Fibroblast of peridontal ligament (primary cell): ENCODE measurements around the gene PNPLA3.
A peak's percentile ranks its signal among the peaks of the same experiment; 100 is the strongest.
"Not testable (repeated sequence)": the region's sequence is repeated elsewhere in the genome, so short reads cannot be mapped to it uniquely, and the experiment has no call there.

ENCODE experiments used
- DNase-seq: peaks from one replicate; pipeline ENCODE4 v3.0.0-alpha.2; 2010; ENCODE audit errors: extremely low read depth

Gene PNPLA3

GRCh38 chr22:43889860-43890253 lies 33.7 kb upstream of the PNPLA3 start:
- peak; percentile 48 for DNase-seq

GRCh38 chr22:43890901-43891331 lies 32.7 kb upstream of the PNPLA3 start:
- no peak for DNase-seq

GRCh38 chr22:43891360-43892182 lies 32.0 kb upstream of the PNPLA3 start, which contains the start of gene PNPLA5:
Gene PNPLA5 (minus strand): TSS chr22:43892013. CDS start chr22:43891880, 133 bp downstream.
- DNase-seq: no peak

GRCh38 chr22:43892183-43892894 lies 31.3 kb upstream of the PNPLA3 start:
- no peak for DNase-seq

- DNase-seq: no peak
Measured at GRCh38 chr22:43893266-43893665, 30.3 kb upstream of the PNPLA3 start.

- no peak for DNase-seq
Measured at GRCh38 chr22:43894122-43894521, 29.5 kb upstream of the PNPLA3 start.

GRCh38 chr22:43895986-43896645 lies 27.5 kb upstream of the PNPLA3 start:
- no peak for DNase-seq

GRCh38 chr22:43897751-43898261 lies 25.8 kb upstream of the PNPLA3 start:
- DNase-seq: peak; percentile 66

- no peak for DNase-seq
Measured at GRCh38 chr22:43900206-43900605, 23.4 kb upstream of the PNPLA3 start.

- peak; percentile 97 for DNase-seq
Measured at GRCh38 chr22:43901976-43902643, 21.5 kb upstream of the PNPLA3 start.

GRCh38 chr22:43903033-43903432 lies 20.6 kb upstream of the PNPLA3 start:
- DNase-seq: not testable (repeated sequence)

- not testable (repeated sequence) for DNase-seq
Measured at GRCh38 chr22:43904412-43904811, 19.2 kb upstream of the PNPLA3 start.

- DNase-seq: no peak
Measured at GRCh38 chr22:43905681-43906080, 17.9 kb upstream of the PNPLA3 start.

- DNase-seq: no peak
Measured at GRCh38 chr22:43909708-43910107, 13.9 kb upstream of the PNPLA3 start.

- DNase-seq: no peak
Measured at GRCh38 chr22:43910178-43910695, 13.4 kb upstream of the PNPLA3 start.

GRCh38 chr22:43911351-43911750 lies 12.3 kb upstream of the PNPLA3 start:
- no peak for DNase-seq

GRCh38 chr22:43917521-43917920 lies 6.1 kb upstream of the PNPLA3 start:
- DNase-seq: no peak

GRCh38 chr22:43919106-43919973 lies 4.3 kb upstream of the PNPLA3 start:
- DNase-seq: peak; percentile 87

GRCh38 chr22:43921370-43921769 lies 2.2 kb upstream of the PNPLA3 start:
- peak; percentile 51 for DNase-seq

- DNase-seq: no peak
Measured at GRCh38 chr22:43922123-43922522, 1.5 kb upstream of the PNPLA3 start.
